Suppressor macrophage (primary cell): Measurements from ENCODE around the gene PTTG1IP.
A peak's percentile ranks its signal among the peaks of the same experiment; 100 is the strongest.

Source experiments
- DNase-seq, 4 experiments: peaks; one replicate each; pipeline ENCODE4 v3.0.0-alpha.2; 2020 to 2022

PTTG1IP gene

DNA sequence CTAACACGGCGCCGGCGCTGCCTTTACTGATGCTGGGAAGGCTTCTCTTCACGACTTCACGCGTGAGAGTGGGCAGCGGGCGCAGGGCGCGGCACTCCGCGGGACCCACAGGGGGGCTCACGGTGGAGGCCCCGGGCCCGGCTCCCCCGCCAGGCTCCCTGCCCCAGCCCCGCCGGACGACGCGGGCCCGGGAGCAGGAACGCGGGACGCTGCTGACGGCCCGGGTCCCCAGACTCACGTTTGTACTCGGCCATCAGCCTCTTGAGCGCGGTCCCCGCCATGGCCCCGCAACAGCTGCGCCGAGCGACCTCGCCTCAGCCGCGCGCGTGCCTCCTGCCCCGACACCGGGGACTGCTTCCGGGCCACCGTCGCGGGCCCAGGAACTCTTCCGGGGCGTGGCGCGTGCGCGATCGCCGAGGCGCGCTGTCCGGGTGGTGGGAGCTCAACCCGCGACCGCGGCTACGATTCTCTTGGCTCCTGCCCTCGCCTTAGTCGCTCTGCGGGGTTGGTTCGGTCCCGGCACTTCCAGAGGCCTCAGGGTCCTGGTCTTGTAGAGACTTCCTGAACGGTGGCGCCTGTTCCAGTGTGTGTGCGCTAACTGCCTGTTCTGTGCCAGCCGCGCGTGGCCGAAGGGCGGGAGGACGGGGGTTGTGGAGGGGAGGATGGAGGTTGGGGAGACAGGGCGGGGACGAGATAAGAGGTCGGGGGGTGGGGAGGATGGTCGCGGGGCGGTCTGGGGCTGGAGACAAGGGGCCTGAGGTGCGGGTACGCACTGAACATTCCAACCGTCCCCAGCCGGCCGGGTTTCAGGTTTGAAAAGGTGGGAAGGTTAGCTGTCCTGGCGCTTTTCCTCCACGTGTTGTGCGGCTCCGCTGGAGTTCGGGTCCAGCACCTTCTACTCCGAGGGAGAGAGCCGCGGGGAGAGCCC, 71.8 kb downstream of the PTTG1IP start, which contains the start of gene UBE2G2:
UBE2G2 (minus strand) TSS at position 353 of the 928 bp plus-strand sequence; CDS start at position 281, 72 bp downstream.
- DNase-seq: peak; percentile 85 to 94 (median 92)

- DNase-seq: peak; percentile 11 to 34 (median 28)
These were observed 72.5 kb downstream of the PTTG1IP start for GRCh38 chr21:44800971-44801467.

- peak in 1 of 4 experiments; percentile 27 for DNase-seq
These were observed 73.4 kb downstream of the PTTG1IP start for GRCh38 chr21:44800103-44800502.

- DNase-seq: no peak
These were observed 73.8 kb downstream of the PTTG1IP start for GRCh38 chr21:44799646-44800045.
